ENCODE measurements around the gene ZDHHC14. TPM values are rescaled to one million over a fixed set of nuclear protein-coding genes. Genes with fewer than 3 reads are reported as not detected.

ZDHHC14 gene
- total and polyA plus RNA-seq, 4 donors = 4.3 to 18.3 (median 8.9) TPM

- H3K27me3 ChIP-seq (ENCODE audit: control insufficient read depth in 3 of 3, insufficient read depth in 3 of 3, low read length in 2 of 3) = peaks cover 0 to 2% (median 0%) of the 10 kb centered on the region in 3 donors
- H3K4me1 ChIP-seq (ENCODE audit: control insufficient read depth in 5 of 5, insufficient read depth in 5 of 5, low read length in 5 of 5) = peaks cover 0 to 3% (median 0%) of the 10 kb centered on the region in 5 donors
- peaks cover 0 to 2% (median 0%) of the 10 kb centered on the region in 4 donors for H3K9me3 ChIP-seq (ENCODE audit: control insufficient read depth in 4 of 4, insufficient read depth in 3 of 4, low read length in 3 of 4)
- no peak overlapping the region for H3K9ac ChIP-seq (ENCODE audit: insufficient read depth in 1 of 2, low read length in 2 of 2)
- WGBS, 2 donors = 54 to 57% methylated on average over 19 of the region's 19 CpGs
- peaks cover 0 to 17% (median 8%) of the 10 kb centered on the region in 4 donors for H3K36me3 ChIP-seq (ENCODE audit: control insufficient read depth in 4 of 4, insufficient read depth in 4 of 4, low read length in 4 of 4)
- H3K27ac ChIP-seq (ENCODE audit: low read depth in 1 of 2, low read length in 1 of 2) = no peak overlapping the region
- peak in 1 of 3 donors; percentile 35 for DNase-seq
- no peak for ATAC-seq (ENCODE audit: insufficient read depth, low FRiP score)
- TF ChIP-seq CTCF (IDR thresholded peaks at IDR 0.05; ENCODE audit: control extremely low read depth, extremely low read depth) = no peak
- no peak overlapping the region for H3K4me3 ChIP-seq
These were observed 278.7 kb downstream of the ZDHHC14 start for GRCh38 chr6:157659536-157660271.

GRCh38 chr6:157660414-157660813, 279.4 kb downstream of the ZDHHC14 start:
- peaks cover 0 to 2% (median 0%) of the 10 kb centered on the region in 4 donors for H3K9me3 ChIP-seq (ENCODE audit: control insufficient read depth in 4 of 4, insufficient read depth in 3 of 4, low read length in 3 of 4)
- H3K4me1 ChIP-seq (ENCODE audit: control insufficient read depth in 5 of 5, insufficient read depth in 5 of 5, low read length in 5 of 5) = peaks cover 0 to 7% (median 3%) of the 10 kb centered on the region in 5 donors
- no peak overlapping the region for H3K4me3 ChIP-seq
- DNase-seq (no peak), ATAC-seq (ENCODE audit: insufficient read depth, low FRiP score) (no peak)
- TF ChIP-seq CTCF (IDR thresholded peaks at IDR 0.05; ENCODE audit: control extremely low read depth, extremely low read depth) = no peak
- H3K27ac ChIP-seq (ENCODE audit: low read depth in 1 of 2, low read length in 1 of 2) = no peak overlapping the region
- H3K27me3 ChIP-seq (ENCODE audit: control insufficient read depth in 3 of 3, insufficient read depth in 3 of 3, low read length in 2 of 3) = peaks cover 0 to 3% (median 0%) of the 10 kb centered on the region in 3 donors
- H3K9ac ChIP-seq (ENCODE audit: insufficient read depth in 1 of 2, low read length in 2 of 2) = no peak overlapping the region
- H3K36me3 ChIP-seq (ENCODE audit: control insufficient read depth in 4 of 4, insufficient read depth in 4 of 4, low read length in 4 of 4) = peaks cover 0 to 21% (median 5%) of the 10 kb centered on the region in 4 donors
- WGBS, 2 donors = 89 to 93% methylated on average over 5 of the region's 5 CpGs

- Histone ChIP-seq H3K9ac (ENCODE audit: insufficient read depth in 1 of 2, low read length in 2 of 2) (no peak overlapping the region), H3K36me3 (ENCODE audit: control insufficient read depth in 4 of 4, insufficient read depth in 4 of 4, low read length in 4 of 4) (peaks cover 0 to 17% (median 4%) of the 10 kb centered on the region in 4 donors), H3K4me1 (ENCODE audit: control insufficient read depth in 5 of 5, insufficient read depth in 5 of 5, low read length in 5 of 5) (peaks cover 0 to 19% (median 3%) of the 10 kb centered on the region in 5 donors), H3K9me3 (ENCODE audit: control insufficient read depth in 4 of 4, insufficient read depth in 3 of 4, low read length in 3 of 4) (peaks cover 0 to 2% (median 0%) of the 10 kb centered on the region in 4 donors), H3K4me3 (no peak overlapping the region), H3K27ac (ENCODE audit: low read depth in 1 of 2, low read length in 1 of 2) (no peak overlapping the region), H3K27me3 (ENCODE audit: control insufficient read depth in 3 of 3, insufficient read depth in 3 of 3, low read length in 2 of 3) (peaks cover 0 to 3% (median 0%) of the 10 kb centered on the region in 3 donors)
- 75 to 92% methylated on average over 3 of the region's 3 CpGs for WGBS, 2 donors
- TF ChIP-seq CTCF (IDR thresholded peaks at IDR 0.05; ENCODE audit: control extremely low read depth, extremely low read depth) = no peak
- no peak for DNase-seq
- no peak for ATAC-seq (ENCODE audit: insufficient read depth, low FRiP score)
These were observed 280.7 kb downstream of the ZDHHC14 start for GRCh38 chr6:157661652-157662051.

Measured in lung (tissue), 12 donors.